Uterus (tissue), 4 donors: ENCODE results near the gene NFATC4. TPM values are rescaled to one million over a fixed set of nuclear protein-coding genes. Genes with fewer than 3 reads are reported as not detected.

ENCODE experiments used
- DNase-seq, 2 donors: peaks; one replicate each; pipeline ENCODE4 v3.0.0-alpha.2; 2019 to 2020
- H3K27ac ChIP-seq, 2 donors: fragments of 200-600 bp; sonication (generic); 1 replicate in 1 of 2; 2 replicates in 1 of 2; pipeline ENCODE4 v1.5.1; 2016 to 2018
- H3K27me3 ChIP-seq, 2 donors: fragments of 200-600 bp; sonication (generic); one replicate each; pipeline ENCODE4 v1.5.1; 2018 to 2019; ENCODE audit warnings: control low read depth in 1 of 2
- H3K36me3 ChIP-seq, 2 donors: fragments of 200-600 bp; sonication (generic); one replicate each; pipeline ENCODE4 v1.5.1; 2019; ENCODE audit warnings: control low read depth in 1 of 2
- H3K4me1 ChIP-seq, 2 donors: fragments of 200-600 bp; sonication (generic); one replicate each; pipeline ENCODE4 v1.5.1; 2018 to 2019; ENCODE audit warnings: control low read depth in 1 of 2
- H3K4me3 ChIP-seq, 2 donors: fragments of 200-600 bp; sonication (generic); 1 replicate in 1 of 2; 2 replicates in 1 of 2; pipeline ENCODE4 v1.5.1; 2018 to 2019; ENCODE audit warnings: mild to moderate bottlenecking in 1 of 2
- H3K9me3 ChIP-seq, 2 donors: fragments of 200-600 bp; sonication (generic); one replicate each; pipeline ENCODE4 v1.5.1; 2019; ENCODE audit warnings: control low read depth in 1 of 2
- CTCF ChIP-seq, 4 experiments: fragments of 200-600 bp in 2 of 4; fragments of 450-650 bp in 2 of 4; sonication (generic) in 2 of 4; IDR thresholded peaks; one replicate each; pipeline ENCODE4 v1.5.1; 2016 to 2019; ENCODE audit warnings: antibody characterized with exemption in 4 of 4, mild to moderate bottlenecking in 2 of 4, moderate library complexity in 1 of 4
- POLR2A ChIP-seq, 2 donors: fragments of 450-650 bp; IDR thresholded peaks; one replicate each; pipeline ENCODE4 v1.6.1; 2016; ENCODE audit warnings: antibody characterized with exemption in 2 of 2, mild to moderate bottlenecking in 1 of 2, moderate library complexity in 1 of 2
- intact Hi-C: fragments of 100-400 bp; cut with DNase I; formaldehyde crosslinking; loops from one replicate; pipeline ENCODE4 v1.15.1; 2023; ENCODE audit warnings: low total_unique reads
- total RNA-seq, 4 donors: library from RNA; depleted of rRNA in 3 of 4; stranded (reverse); fragments of >200 nt in 3 of 4; gene quantifications; one replicate each; pipeline versions ENCODE4 v1.1.0 to v1.2.4, GENCODE V29; 2014 to 2023
- donor health status: DM: yes; HTN: yes; CAD: no.

Gene NFATC4
- total RNA-seq, 4 donors from 2014 or later: 25.6 to 187 (median 86.4) TPM

GRCh38 chr14:24404814-24405213, 36.8 kb downstream of the NFATC4 start:
- DNase-seq: no peak
- TF ChIP-seq CTCF (IDR thresholded peaks at IDR 0.05) (no peak), POLR2A (IDR thresholded peaks at IDR 0.05) (no peak)
- no peaks in the 10 kb centered on the region for H3K36me3 ChIP-seq
- no peaks in the 10 kb centered on the region for H3K9me3 ChIP-seq
- no peaks in the 10 kb centered on the region for H3K27me3 ChIP-seq
- peaks cover 0 to 3% of the 10 kb centered on the region in 2 donors for H3K4me1 ChIP-seq
- intact Hi-C loops: no loop called here
- no peak overlapping the region for H3K27ac ChIP-seq
- H3K4me3 ChIP-seq: no peak overlapping the region

GRCh38 chr14:24406416-24406815, 38.4 kb downstream of the NFATC4 start:
- Histone ChIP-seq H3K4me3 (no peak overlapping the region), H3K36me3 (no peaks in the 10 kb centered on the region), H3K4me1 (no peaks in the 10 kb centered on the region), H3K27ac (no peak overlapping the region), H3K27me3 (no peaks in the 10 kb centered on the region), H3K9me3 (no peaks in the 10 kb centered on the region)
- no peak for TF ChIP-seq POLR2A (IDR thresholded peaks at IDR 0.05)
- no peak for TF ChIP-seq CTCF (IDR thresholded peaks at IDR 0.05)
- DNase-seq: no peak
- intact Hi-C loops: no loop called here

GRCh38 chr14:24407608-24408325, 39.8 kb downstream of the NFATC4 start:
- no peak overlapping the region for H3K4me3 ChIP-seq
- no peaks in the 10 kb centered on the region for H3K4me1 ChIP-seq
- intact Hi-C loops: no loop called here
- no peaks in the 10 kb centered on the region for H3K27me3 ChIP-seq
- no peak overlapping the region for H3K27ac ChIP-seq
- no peak for DNase-seq
- H3K9me3 ChIP-seq: no peaks in the 10 kb centered on the region
- no peak for TF ChIP-seq POLR2A (IDR thresholded peaks at IDR 0.05)
- no peak for TF ChIP-seq CTCF (IDR thresholded peaks at IDR 0.05)
- no peaks in the 10 kb centered on the region for H3K36me3 ChIP-seq

- H3K27me3 ChIP-seq: no peaks in the 10 kb centered on the region
- no peaks in the 10 kb centered on the region for H3K9me3 ChIP-seq
- intact Hi-C loops: no loop called here
- DNase-seq: no peak
- TF ChIP-seq POLR2A (IDR thresholded peaks at IDR 0.05) (no peak), CTCF (IDR thresholded peaks at IDR 0.05) (no peak)
- no peaks in the 10 kb centered on the region for H3K36me3 ChIP-seq
- no peaks in the 10 kb centered on the region for H3K4me1 ChIP-seq
- no peak overlapping the region for H3K27ac ChIP-seq
- no peak overlapping the region for H3K4me3 ChIP-seq
Observed at GRCh38 chr14:24408764-24409163, 40.8 kb downstream of the NFATC4 start.

GRCh38 chr14:24409192-24409591, 41.2 kb downstream of the NFATC4 start:
- Histone ChIP-seq H3K4me3 (no peak overlapping the region), H3K27ac (no peak overlapping the region), H3K36me3 (no peaks in the 10 kb centered on the region), H3K9me3 (no peaks in the 10 kb centered on the region), H3K27me3 (no peaks in the 10 kb centered on the region), H3K4me1 (no peaks in the 10 kb centered on the region)
- no peak for TF ChIP-seq CTCF (IDR thresholded peaks at IDR 0.05)
- TF ChIP-seq POLR2A (IDR thresholded peaks at IDR 0.05): no peak
- intact Hi-C loops: no loop called here
- DNase-seq: no peak
